GM21528 (cell line): ENCODE data around the gene DOCK8.
"Not testable (repeated sequence)": the region's sequence is repeated elsewhere in the genome, so short reads cannot be mapped to it uniquely, and the experiment has no call there.

ENCODE experiments used
- ATAC-seq: cut with Tn5 transposase; IDR thresholded peaks from one replicate; pipeline ENCODE4 v1.9.1; 2021; ENCODE audit warnings: mild to moderate bottlenecking, moderate library complexity; ENCODE audit not compliant: unreplicated experiment, low FRiP score

DOCK8 gene

GRCh38 chr9:401223-401622, 186.6 kb downstream of the DOCK8 start:
- ATAC-seq = no peak

GRCh38 chr9:404234-404633, 189.6 kb downstream of the DOCK8 start:
- ATAC-seq = no peak

GRCh38 chr9:405341-405740, 190.7 kb downstream of the DOCK8 start:
- ATAC-seq = no peak

GRCh38 chr9:406886-407654, 192.4 kb downstream of the DOCK8 start:
- no peak for ATAC-seq

GRCh38 chr9:409655-410054, 195.0 kb downstream of the DOCK8 start:
- not testable (repeated sequence) for ATAC-seq

GRCh38 chr9:414595-414994, 199.9 kb downstream of the DOCK8 start:
- no peak for ATAC-seq

- no peak for ATAC-seq
These were observed 205.0 kb downstream of the DOCK8 start for GRCh38 chr9:419571-420171.

- no peak for ATAC-seq
These were observed 207.2 kb downstream of the DOCK8 start for GRCh38 chr9:421896-422295.

GRCh38 chr9:426264-426663, 211.6 kb downstream of the DOCK8 start:
- no peak for ATAC-seq

GRCh38 chr9:426976-427375, 212.3 kb downstream of the DOCK8 start:
- no peak for ATAC-seq

GRCh38 chr9:431701-432100, 217.0 kb downstream of the DOCK8 start:
- no peak for ATAC-seq

- no peak for ATAC-seq
These were observed 221.8 kb downstream of the DOCK8 start for GRCh38 chr9:436482-436881.

GRCh38 chr9:437066-437465, 222.4 kb downstream of the DOCK8 start:
- no peak for ATAC-seq

- ATAC-seq = no peak
These were observed 222.9 kb downstream of the DOCK8 start for GRCh38 chr9:437574-438001.

- ATAC-seq = no peak
These were observed 223.4 kb downstream of the DOCK8 start for GRCh38 chr9:438066-438465.

- ATAC-seq = no peak
These were observed 224.5 kb downstream of the DOCK8 start for GRCh38 chr9:438961-439768.

- ATAC-seq = no peak
These were observed 226.5 kb downstream of the DOCK8 start for GRCh38 chr9:441126-441525.

- ATAC-seq = no peak
These were observed 229.9 kb downstream of the DOCK8 start for GRCh38 chr9:444528-444927.

GRCh38 chr9:445033-445432, 230.4 kb downstream of the DOCK8 start:
- ATAC-seq = no peak

GRCh38 chr9:446074-446699, 231.5 kb downstream of the DOCK8 start:
- no peak for ATAC-seq
